ENCODE data around the gene EPB41. TPM values are rescaled to one million over a fixed set of nuclear protein-coding genes. Genes with fewer than 3 reads are reported as not detected.

The EPB41 gene
- total RNA-seq, 1 donor from 2014 or later = 9.7 TPM

- peak; percentile 95 for DNase-seq (ENCODE audit: extremely low spot score, unreplicated experiment)
Observed at GRCh38 chr1:29124366-29125236, 210.2 kb downstream of the EPB41 start.

GRCh38 chr1:29125237-29125641 is 210.9 kb downstream of the EPB41 start:
- H3K4me3 Mint-ChIP-seq (ENCODE audit: unreplicated experiment) = peak overlapping the region; percentile 68

More at GRCh38 chr1:29124366-29125236, 210.2 kb downstream of the EPB41 start:
- Mint-ChIP-seq H3K36me3 (ENCODE audit: unreplicated experiment) (no peaks in the 10 kb centered on the region), H3K9me3 (ENCODE audit: unreplicated experiment) (no peaks in the 10 kb centered on the region), H3K4me3 (ENCODE audit: unreplicated experiment) (peak overlapping the region; percentile 76), H3K4me1 (ENCODE audit: unreplicated experiment) (peaks cover 17% of the 10 kb centered on the region), H3K27me3 (ENCODE audit: unreplicated experiment) (no peaks in the 10 kb centered on the region), H3K27ac (ENCODE audit: unreplicated experiment) (peak overlapping the region; percentile 92)
- TF ChIP-seq, protein P1, sequence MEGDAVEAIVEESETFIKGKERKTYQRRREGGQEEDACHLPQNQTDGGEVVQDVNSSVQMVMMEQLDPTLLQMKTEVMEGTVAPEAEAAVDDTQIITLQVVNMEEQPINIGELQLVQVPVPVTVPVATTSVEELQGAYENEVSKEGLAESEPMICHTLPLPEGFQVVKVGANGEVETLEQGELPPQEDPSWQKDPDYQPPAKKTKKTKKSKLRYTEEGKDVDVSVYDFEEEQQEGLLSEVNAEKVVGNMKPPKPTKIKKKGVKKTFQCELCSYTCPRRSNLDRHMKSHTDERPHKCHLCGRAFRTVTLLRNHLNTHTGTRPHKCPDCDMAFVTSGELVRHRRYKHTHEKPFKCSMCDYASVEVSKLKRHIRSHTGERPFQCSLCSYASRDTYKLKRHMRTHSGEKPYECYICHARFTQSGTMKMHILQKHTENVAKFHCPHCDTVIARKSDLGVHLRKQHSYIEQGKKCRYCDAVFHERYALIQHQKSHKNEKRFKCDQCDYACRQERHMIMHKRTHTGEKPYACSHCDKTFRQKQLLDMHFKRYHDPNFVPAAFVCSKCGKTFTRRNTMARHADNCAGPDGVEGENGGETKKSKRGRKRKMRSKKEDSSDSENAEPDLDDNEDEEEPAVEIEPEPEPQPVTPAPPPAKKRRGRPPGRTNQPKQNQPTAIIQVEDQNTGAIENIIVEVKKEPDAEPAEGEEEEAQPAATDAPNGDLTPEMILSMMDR (IDR thresholded peaks at IDR 0.05) = peak; percentile 82

GRCh38 chr1:29125788-29126187 is 211.4 kb downstream of the EPB41 start:
- Mint-ChIP-seq H3K27ac (ENCODE audit: unreplicated experiment) (peak overlapping the region; percentile 92), H3K27me3 (ENCODE audit: unreplicated experiment) (no peaks in the 10 kb centered on the region), H3K4me1 (ENCODE audit: unreplicated experiment) (peaks cover 12% of the 10 kb centered on the region), H3K36me3 (ENCODE audit: unreplicated experiment) (no peaks in the 10 kb centered on the region), H3K9me3 (ENCODE audit: unreplicated experiment) (no peaks in the 10 kb centered on the region), H3K4me3 (ENCODE audit: unreplicated experiment) (peak overlapping the region; percentile 68)
- no peak for DNase-seq (ENCODE audit: extremely low spot score, unreplicated experiment)
- TF ChIP-seq, protein P1 (IDR thresholded peaks at IDR 0.05) = no peak

More at GRCh38 chr1:29125237-29125641, 210.9 kb downstream of the EPB41 start:
- TF ChIP-seq, protein P1 (IDR thresholded peaks at IDR 0.05) = no peak
- peaks cover 12% of the 10 kb centered on the region for H3K4me1 Mint-ChIP-seq (ENCODE audit: unreplicated experiment)
- H3K27me3 Mint-ChIP-seq (ENCODE audit: unreplicated experiment) = no peaks in the 10 kb centered on the region
- H3K27ac Mint-ChIP-seq (ENCODE audit: unreplicated experiment) = peak overlapping the region; percentile 92
- no peaks in the 10 kb centered on the region for H3K36me3 Mint-ChIP-seq (ENCODE audit: unreplicated experiment)
- H3K9me3 Mint-ChIP-seq (ENCODE audit: unreplicated experiment) = no peaks in the 10 kb centered on the region
- no peak for DNase-seq (ENCODE audit: extremely low spot score, unreplicated experiment)

GRCh38 chr1:29126198-29126597 is 211.8 kb downstream of the EPB41 start:
- TF ChIP-seq, protein P1 (IDR thresholded peaks at IDR 0.05) = no peak
- Mint-ChIP-seq H3K9me3 (ENCODE audit: unreplicated experiment) (no peaks in the 10 kb centered on the region), H3K27ac (ENCODE audit: unreplicated experiment) (peak overlapping the region; percentile 92), H3K4me1 (ENCODE audit: unreplicated experiment) (peaks cover 12% of the 10 kb centered on the region), H3K36me3 (ENCODE audit: unreplicated experiment) (no peaks in the 10 kb centered on the region), H3K4me3 (ENCODE audit: unreplicated experiment) (peak overlapping the region; percentile 68), H3K27me3 (ENCODE audit: unreplicated experiment) (no peaks in the 10 kb centered on the region)
- DNase-seq (ENCODE audit: extremely low spot score, unreplicated experiment) = no peak

DNA sequence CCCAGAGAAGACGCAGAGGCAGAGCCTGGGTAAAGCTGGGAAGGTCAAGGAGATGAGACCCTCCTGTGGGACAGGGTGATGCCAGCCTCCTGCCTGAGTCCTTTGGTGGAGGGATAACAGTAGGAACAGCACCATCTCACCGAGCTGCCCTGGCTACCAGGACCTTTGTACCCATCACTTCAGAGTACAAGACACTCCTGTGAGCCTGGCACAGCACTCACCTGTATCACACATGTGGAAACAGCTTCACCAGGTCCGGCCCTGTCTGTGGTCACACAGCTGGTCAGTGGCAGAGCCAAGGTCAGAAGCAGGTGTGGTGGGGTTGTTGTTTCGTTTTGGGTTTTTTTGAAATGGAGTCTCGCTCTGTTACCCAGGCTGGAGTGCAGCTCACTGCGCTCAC is 214.4 kb downstream of the EPB41 start:
- Mint-ChIP-seq H3K4me1 (ENCODE audit: unreplicated experiment) (peaks cover 14% of the 10 kb centered on the region), H3K4me3 (ENCODE audit: unreplicated experiment) (no peak overlapping the region), H3K27me3 (ENCODE audit: unreplicated experiment) (no peaks in the 10 kb centered on the region), H3K36me3 (ENCODE audit: unreplicated experiment) (no peaks in the 10 kb centered on the region), H3K27ac (ENCODE audit: unreplicated experiment) (no peak overlapping the region), H3K9me3 (ENCODE audit: unreplicated experiment) (no peaks in the 10 kb centered on the region)
- TF ChIP-seq, protein P1 (IDR thresholded peaks at IDR 0.05) = no peak
- DNase-seq (ENCODE audit: extremely low spot score, unreplicated experiment) = no peak

Measured in osteocyte (in vitro differentiated cells).